ENCODE results near the gene CYTH4. TPM values are rescaled to one million over a fixed set of nuclear protein-coding genes. Genes with fewer than 3 reads are reported as not detected.
A peak's percentile ranks its signal among the peaks of the same experiment; 100 is the strongest.

The CYTH4 gene
- total RNA-seq, 4 donors from 2014 or later = 3.8 to 12.2 (median 5.9) TPM

DNA sequence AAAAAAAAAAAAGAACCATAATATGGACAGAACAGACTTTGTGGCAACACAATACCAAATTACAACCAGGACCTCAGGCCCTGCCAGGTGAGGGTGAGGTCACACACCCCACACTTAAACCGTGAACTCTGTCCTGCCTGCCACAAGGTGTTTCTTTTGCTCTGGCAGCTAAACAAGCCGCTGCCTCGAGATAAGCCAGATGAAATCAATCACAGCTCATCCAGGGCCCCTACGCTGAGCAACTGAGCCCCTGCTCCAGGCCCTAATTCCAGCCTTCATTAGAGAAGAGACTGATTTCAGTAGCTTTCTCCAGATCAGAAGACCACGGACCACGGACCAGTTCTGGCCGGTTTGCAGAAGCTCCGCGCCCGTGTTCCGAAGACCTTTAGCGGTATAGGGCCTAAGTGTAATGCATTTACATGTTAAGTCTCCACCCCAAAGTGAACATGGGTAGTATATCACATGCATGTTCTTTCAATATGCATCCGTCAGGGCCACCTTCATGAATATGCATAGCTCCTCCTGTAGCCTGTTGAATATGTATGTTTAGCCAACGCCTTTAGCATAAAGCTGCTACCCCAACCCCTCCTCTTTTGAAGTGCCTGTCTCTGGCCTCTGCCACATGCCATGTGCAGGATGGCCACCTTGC is 23.4 kb upstream of the CYTH4 start:
- H3K27ac ChIP-seq = no peak overlapping the region
- no peaks in the 10 kb centered on the region for H3K4me1 ChIP-seq
- intact Hi-C loops (cut with DNase I; ENCODE audit: low total_unique reads) = no loop called here
- H3K36me3 ChIP-seq = no peaks in the 10 kb centered on the region
- peaks cover 0 to 12% of the 10 kb centered on the region in 2 donors for H3K27me3 ChIP-seq
- H3K4me3 ChIP-seq = no peak overlapping the region
- no peak for DNase-seq
- peaks cover 0 to under 1% of the 10 kb centered on the region in 2 donors for H3K9me3 ChIP-seq
- no peak for TF ChIP-seq POLR2A (IDR thresholded peaks at IDR 0.05)
- TF ChIP-seq, protein P1, sequence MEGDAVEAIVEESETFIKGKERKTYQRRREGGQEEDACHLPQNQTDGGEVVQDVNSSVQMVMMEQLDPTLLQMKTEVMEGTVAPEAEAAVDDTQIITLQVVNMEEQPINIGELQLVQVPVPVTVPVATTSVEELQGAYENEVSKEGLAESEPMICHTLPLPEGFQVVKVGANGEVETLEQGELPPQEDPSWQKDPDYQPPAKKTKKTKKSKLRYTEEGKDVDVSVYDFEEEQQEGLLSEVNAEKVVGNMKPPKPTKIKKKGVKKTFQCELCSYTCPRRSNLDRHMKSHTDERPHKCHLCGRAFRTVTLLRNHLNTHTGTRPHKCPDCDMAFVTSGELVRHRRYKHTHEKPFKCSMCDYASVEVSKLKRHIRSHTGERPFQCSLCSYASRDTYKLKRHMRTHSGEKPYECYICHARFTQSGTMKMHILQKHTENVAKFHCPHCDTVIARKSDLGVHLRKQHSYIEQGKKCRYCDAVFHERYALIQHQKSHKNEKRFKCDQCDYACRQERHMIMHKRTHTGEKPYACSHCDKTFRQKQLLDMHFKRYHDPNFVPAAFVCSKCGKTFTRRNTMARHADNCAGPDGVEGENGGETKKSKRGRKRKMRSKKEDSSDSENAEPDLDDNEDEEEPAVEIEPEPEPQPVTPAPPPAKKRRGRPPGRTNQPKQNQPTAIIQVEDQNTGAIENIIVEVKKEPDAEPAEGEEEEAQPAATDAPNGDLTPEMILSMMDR (IDR thresholded peaks at IDR 0.05) = no peak

DNA sequence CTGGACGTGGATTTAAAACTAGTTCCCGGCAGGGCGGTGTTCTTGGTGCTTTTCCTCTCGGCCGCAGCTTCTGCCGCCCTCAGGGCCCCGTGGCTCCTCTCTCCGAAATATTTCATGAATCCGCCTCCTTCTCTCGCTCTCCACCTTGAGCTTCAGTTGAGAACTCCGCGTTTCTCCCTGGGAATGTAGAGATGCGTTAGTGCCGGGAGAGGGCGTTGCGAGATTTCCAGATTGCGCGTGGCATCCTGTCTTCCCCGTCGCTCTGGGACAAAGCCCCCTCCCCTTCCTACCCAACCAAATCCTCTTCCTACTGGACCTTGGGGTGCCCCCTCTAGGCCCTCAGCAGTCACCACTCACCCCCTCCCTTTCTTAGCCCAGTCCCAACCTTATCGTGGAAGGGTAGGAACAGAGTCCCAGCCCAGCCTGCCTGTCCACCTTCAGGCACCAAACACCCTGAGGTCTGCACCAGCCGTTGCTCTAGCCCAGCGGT is 22.7 kb upstream of the CYTH4 start:
- Histone ChIP-seq H3K4me3 (no peak overlapping the region), H3K9me3 (peaks cover 0 to 8% of the 10 kb centered on the region in 2 donors), H3K27ac (no peak overlapping the region), H3K27me3 (peaks cover 0 to 12% of the 10 kb centered on the region in 2 donors), H3K36me3 (no peaks in the 10 kb centered on the region), H3K4me1 (no peaks in the 10 kb centered on the region)
- TF ChIP-seq, protein P1 (IDR thresholded peaks at IDR 0.05) = peak in 1 of 4 experiments; percentile 22
- TF ChIP-seq POLR2A (IDR thresholded peaks at IDR 0.05) = no peak
- DNase-seq = no peak
- intact Hi-C loops (cut with DNase I; ENCODE audit: low total_unique reads) = no loop called here

DNA sequence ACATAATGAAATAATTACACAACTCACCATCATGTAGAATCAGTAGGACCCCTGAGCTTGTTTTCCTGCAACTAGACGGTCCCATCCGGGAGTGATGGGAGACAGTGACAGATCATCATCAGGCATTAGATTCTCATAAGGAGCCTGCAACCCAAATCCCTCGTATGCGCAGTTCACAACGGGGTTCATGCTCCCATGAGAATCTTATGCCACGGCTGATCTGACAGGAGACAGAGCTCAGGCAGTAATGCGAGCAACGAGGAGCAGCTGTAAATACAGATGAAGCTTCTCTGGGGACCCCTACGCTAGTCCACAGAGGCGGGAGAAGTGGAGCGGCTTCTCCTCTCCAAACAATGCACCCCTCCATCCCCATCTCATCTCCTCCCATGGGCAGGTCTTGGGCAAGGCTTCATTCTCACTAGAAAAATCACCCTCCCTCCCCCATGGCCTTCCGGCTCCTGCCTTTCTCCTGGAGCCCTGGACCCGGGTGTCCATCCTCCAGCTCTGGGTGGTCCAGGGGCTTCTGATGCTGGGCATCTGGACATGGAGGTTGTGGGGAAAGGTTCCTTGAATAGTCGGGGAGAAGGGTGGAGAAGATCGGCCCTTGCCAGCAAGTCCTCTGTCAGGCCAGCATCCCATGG is 22.0 kb upstream of the CYTH4 start:
- peaks cover 0 to 7% of the 10 kb centered on the region in 2 donors for H3K27me3 ChIP-seq
- H3K36me3 ChIP-seq = no peaks in the 10 kb centered on the region
- H3K4me1 ChIP-seq = no peaks in the 10 kb centered on the region
- no peak overlapping the region for H3K4me3 ChIP-seq
- TF ChIP-seq, protein P1 (IDR thresholded peaks at IDR 0.05) = no peak
- no peak for TF ChIP-seq POLR2A (IDR thresholded peaks at IDR 0.05)
- intact Hi-C loops (cut with DNase I; ENCODE audit: low total_unique reads) = no loop called here
- peaks cover 0 to 9% of the 10 kb centered on the region in 2 donors for H3K9me3 ChIP-seq
- no peak overlapping the region for H3K27ac ChIP-seq
- no peak for DNase-seq

DNA sequence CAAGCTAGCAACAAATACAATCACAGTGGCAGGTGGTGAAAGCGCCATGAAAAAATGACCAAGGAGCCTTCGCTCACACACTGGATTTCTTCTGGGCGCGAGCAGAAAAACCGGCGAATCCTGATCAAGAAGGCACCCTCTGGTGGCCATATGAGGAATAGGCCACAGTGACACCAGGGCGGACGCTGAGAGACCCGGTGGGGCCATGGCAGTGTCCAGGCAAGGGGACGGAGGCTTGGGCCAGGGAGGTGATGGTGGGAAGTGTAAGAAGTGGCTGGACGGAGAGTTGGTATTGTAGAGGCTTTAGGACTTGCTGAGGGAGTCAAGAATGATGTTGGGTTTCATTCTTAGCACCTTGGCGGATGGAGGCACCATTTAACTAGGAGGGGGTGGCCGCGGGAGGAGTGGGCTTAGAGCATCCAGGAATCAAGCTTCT is 21.4 kb upstream of the CYTH4 start:
- no peak for TF ChIP-seq POLR2A (IDR thresholded peaks at IDR 0.05)
- TF ChIP-seq, protein P1 (IDR thresholded peaks at IDR 0.05) = peak; percentile 48 to 73 (median 62)
- H3K27ac ChIP-seq = no peak overlapping the region
- intact Hi-C loops (cut with DNase I; ENCODE audit: low total_unique reads) = no loop called here
- no peak for DNase-seq
- no peaks in the 10 kb centered on the region for H3K4me1 ChIP-seq
- no peak overlapping the region for H3K4me3 ChIP-seq
- peaks cover 0 to under 1% of the 10 kb centered on the region in 2 donors for H3K27me3 ChIP-seq
- H3K9me3 ChIP-seq = peaks cover 0 to 9% of the 10 kb centered on the region in 2 donors
- no peaks in the 10 kb centered on the region for H3K36me3 ChIP-seq

DNA sequence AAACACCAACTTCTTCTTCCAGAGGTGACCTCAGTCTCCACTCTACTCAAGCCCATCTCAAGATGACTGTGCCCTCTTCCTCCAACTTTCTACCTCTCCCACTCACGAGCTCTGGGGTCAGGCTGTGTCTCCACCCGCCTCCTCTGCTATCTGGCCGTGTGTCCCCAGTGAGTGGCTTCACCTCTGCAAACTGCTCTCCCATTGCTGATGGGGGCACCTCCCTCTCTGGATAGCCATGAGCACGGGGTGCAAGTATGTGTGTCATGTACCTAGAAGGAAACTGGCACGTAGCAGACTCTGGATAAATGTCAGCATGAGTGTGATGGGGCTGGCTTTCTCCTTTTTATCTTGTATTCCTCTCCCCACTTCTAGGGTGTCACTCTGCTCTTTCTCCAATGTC is 20.0 kb upstream of the CYTH4 start:
- H3K36me3 ChIP-seq = no peaks in the 10 kb centered on the region
- TF ChIP-seq, protein P1 (IDR thresholded peaks at IDR 0.05) = no peak
- no peak for TF ChIP-seq POLR2A (IDR thresholded peaks at IDR 0.05)
- intact Hi-C loops (cut with DNase I; ENCODE audit: low total_unique reads) = no loop called here
- no peaks in the 10 kb centered on the region for H3K27me3 ChIP-seq
- DNase-seq = no peak
- no peak overlapping the region for H3K27ac ChIP-seq
- peaks cover 0 to 9% of the 10 kb centered on the region in 2 donors for H3K9me3 ChIP-seq
- H3K4me1 ChIP-seq = no peaks in the 10 kb centered on the region
- H3K4me3 ChIP-seq = no peak overlapping the region

Measured in uterus (tissue), 4 donors.